Measurements from ENCODE around the gene DOCK1.

Gene DOCK1

DNA sequence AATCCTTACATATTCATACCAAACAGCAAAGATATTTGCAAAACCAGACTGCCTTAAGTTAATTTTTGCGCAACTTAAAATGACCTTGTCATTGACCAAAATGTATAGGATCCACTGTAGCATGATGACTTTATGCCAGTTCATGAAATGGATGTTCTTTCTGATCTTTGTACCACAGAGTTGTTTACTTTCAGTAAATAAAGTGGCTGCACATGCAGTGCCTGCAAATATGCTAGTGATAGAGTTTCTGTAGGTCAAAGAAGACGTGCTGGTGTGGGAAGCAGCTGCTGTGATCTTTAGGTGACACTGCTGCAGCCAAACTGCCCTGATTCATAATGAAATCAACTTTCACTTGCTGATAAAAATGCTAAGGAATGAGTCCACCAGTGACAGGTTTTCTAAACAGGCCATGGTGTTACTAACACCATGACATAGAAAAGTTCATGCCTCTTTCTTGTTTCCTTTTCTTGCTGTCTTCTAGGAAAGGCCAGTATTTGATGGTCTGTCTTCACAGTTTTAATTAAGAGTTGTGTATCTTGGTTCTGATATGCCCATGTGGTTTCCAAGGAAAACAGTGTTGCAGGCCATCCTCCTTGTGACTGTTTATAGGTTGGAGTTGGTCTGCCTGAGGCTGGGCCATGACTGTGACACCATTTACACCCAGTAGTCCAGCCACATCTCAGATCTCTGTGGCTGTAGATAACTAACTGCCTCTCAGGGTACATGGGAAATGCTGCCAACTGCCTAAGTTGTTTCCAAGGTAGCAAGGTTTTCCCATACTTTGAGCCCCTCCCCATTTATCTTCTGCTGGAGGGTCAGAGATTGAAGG, 228.7 kb downstream of the DOCK1 start:
- no peaks in the 10 kb centered on the region for H3K9me3 Mint-ChIP-seq
- H3K27ac Mint-ChIP-seq, result no peak overlapping the region
- no peak overlapping the region for H3K4me3 Mint-ChIP-seq
- H3K27me3 Mint-ChIP-seq (ENCODE audit: low read depth, poor library complexity), result peaks cover 3% of the 10 kb centered on the region
- TF ChIP-seq, protein P1, sequence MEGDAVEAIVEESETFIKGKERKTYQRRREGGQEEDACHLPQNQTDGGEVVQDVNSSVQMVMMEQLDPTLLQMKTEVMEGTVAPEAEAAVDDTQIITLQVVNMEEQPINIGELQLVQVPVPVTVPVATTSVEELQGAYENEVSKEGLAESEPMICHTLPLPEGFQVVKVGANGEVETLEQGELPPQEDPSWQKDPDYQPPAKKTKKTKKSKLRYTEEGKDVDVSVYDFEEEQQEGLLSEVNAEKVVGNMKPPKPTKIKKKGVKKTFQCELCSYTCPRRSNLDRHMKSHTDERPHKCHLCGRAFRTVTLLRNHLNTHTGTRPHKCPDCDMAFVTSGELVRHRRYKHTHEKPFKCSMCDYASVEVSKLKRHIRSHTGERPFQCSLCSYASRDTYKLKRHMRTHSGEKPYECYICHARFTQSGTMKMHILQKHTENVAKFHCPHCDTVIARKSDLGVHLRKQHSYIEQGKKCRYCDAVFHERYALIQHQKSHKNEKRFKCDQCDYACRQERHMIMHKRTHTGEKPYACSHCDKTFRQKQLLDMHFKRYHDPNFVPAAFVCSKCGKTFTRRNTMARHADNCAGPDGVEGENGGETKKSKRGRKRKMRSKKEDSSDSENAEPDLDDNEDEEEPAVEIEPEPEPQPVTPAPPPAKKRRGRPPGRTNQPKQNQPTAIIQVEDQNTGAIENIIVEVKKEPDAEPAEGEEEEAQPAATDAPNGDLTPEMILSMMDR (IDR thresholded peaks at IDR 0.05), result no peak
- H3K4me1 Mint-ChIP-seq, result peaks cover 5% of the 10 kb centered on the region
- no peak for DNase-seq
- H3K36me3 Mint-ChIP-seq (ENCODE audit: low read depth), result peaks cover 12% of the 10 kb centered on the region

DNA sequence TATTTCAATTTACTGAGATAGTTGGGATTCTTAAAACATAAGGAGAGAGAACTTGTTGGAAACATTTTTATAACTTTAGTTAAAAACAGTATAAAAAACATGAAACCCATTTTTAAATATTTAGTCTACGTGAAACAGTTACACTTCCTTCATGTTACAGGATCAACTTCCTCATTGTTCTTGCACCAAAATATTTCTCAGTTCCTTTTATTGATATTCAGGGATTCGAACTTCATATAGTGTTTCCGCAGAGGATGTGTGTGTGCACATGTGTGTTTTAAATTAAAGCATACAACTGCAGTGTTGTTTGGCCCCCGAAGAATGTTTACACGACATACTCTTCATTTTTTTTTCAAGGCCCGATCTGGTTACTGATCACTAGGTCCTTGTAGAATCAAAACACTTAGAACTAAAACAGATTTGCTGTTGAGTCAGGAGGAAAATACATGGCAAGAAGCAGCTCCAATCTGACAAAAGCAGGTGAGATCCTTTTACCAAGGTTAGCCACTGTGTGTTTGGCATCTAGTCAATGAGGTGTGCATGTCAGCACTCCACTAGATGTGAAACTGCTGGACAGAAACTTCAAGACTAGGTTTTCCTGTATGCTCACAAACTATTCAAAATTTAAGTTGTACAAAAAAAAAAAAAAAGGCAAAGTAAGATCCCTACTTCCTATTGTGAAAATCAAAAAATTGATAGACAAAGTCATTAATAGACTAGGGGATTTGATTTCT, 230.8 kb downstream of the DOCK1 start:
- H3K4me1 Mint-ChIP-seq, result peaks cover 5% of the 10 kb centered on the region

DNA sequence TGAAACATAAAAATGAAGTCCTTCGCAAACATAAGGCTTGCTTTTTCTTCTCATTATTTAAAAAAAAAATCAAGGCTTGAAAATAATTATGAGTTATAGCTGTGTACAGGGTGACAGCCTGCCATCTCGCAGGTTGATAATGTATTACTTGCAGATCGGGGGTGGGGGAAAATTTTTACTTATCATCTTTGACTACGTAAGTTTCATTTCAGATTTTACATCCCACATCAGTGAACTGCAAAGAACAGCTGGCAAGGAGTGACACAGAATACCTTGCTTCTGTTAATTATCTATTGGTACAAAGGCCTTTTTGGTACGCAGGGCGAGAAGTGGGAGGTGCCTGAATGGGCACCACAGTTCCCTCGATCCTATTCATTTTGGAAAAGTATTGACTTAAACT, 232.2 kb downstream of the DOCK1 start:
- TF ChIP-seq, protein P1 (IDR thresholded peaks at IDR 0.05), result no peak
- H3K9me3 Mint-ChIP-seq, result no peaks in the 10 kb centered on the region
- H3K4me1 Mint-ChIP-seq, result peaks cover 11% of the 10 kb centered on the region
- H3K27me3 Mint-ChIP-seq (ENCODE audit: low read depth, poor library complexity), result peaks cover 3% of the 10 kb centered on the region
- DNase-seq, result no peak
- H3K4me3 Mint-ChIP-seq, result no peak overlapping the region
- peaks cover 5% of the 10 kb centered on the region for H3K36me3 Mint-ChIP-seq (ENCODE audit: low read depth)
- no peak overlapping the region for H3K27ac Mint-ChIP-seq

More for the DNA sequence above, 230.8 kb downstream of the DOCK1 start:
- H3K4me3 Mint-ChIP-seq, result no peak overlapping the region
- H3K27ac Mint-ChIP-seq, result no peak overlapping the region
- H3K9me3 Mint-ChIP-seq, result no peaks in the 10 kb centered on the region
- TF ChIP-seq, protein P1 (IDR thresholded peaks at IDR 0.05), result no peak
- H3K36me3 Mint-ChIP-seq (ENCODE audit: low read depth), result peaks cover 5% of the 10 kb centered on the region
- DNase-seq, result no peak
- H3K27me3 Mint-ChIP-seq (ENCODE audit: low read depth, poor library complexity), result peaks cover 3% of the 10 kb centered on the region

DNA sequence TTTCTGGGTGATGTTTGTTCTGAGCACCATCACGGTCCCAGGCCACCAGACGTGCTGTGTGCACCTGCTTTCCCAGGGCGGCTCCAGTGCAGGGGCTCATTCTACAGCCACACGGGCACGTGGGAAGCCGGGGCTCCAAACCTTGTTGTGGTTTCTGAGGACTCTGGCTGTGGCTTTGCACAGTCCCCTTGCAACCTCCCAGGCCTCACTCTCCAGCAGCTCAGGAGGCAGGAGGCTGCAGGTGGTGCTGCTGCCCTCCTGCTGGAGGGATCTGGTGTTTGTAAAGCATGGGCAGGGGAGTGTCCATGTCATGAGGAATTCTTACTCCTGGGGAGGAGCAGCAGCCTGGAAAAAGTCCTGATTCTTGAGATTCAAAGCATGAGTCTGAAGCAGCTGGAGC, 236.9 kb downstream of the DOCK1 start:
- no peak overlapping the region for H3K27ac Mint-ChIP-seq
- TF ChIP-seq, protein P1 (IDR thresholded peaks at IDR 0.05), result no peak
- H3K4me3 Mint-ChIP-seq, result no peak overlapping the region
- H3K9me3 Mint-ChIP-seq, result no peaks in the 10 kb centered on the region
- peaks cover 22% of the 10 kb centered on the region for H3K4me1 Mint-ChIP-seq
- no peak for DNase-seq
- peaks cover 10% of the 10 kb centered on the region for H3K36me3 Mint-ChIP-seq (ENCODE audit: low read depth)
- H3K27me3 Mint-ChIP-seq (ENCODE audit: low read depth, poor library complexity), result peaks cover 3% of the 10 kb centered on the region

DNA sequence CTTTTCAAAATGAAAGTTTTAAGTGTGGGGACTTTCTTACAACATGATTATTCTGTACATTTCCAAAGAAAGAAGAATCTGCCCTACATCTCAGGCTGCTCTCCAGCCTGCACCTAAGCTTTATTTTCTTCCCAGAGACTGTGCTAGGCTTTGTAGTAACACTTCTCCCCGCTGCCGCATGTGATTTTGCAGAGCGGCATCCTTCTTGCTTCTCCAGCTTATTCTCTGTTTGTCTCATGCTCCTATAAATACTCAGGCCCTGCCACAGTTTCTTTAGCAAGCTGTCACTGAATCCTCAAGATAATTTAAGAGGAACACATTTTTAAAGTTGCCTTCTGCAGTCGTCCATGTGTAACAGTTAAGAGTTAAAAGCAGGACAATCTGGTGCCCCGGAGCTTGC, 237.6 kb downstream of the DOCK1 start:
- TF ChIP-seq, protein P1 (IDR thresholded peaks at IDR 0.05), result no peak
- H3K4me1 Mint-ChIP-seq, result peaks cover 22% of the 10 kb centered on the region
- no peak for DNase-seq
- peaks cover 10% of the 10 kb centered on the region for H3K36me3 Mint-ChIP-seq (ENCODE audit: low read depth)
- H3K27ac Mint-ChIP-seq, result peak overlapping the region; percentile 17
- H3K4me3 Mint-ChIP-seq, result no peak overlapping the region
- H3K27me3 Mint-ChIP-seq (ENCODE audit: low read depth, poor library complexity), result peaks cover 3% of the 10 kb centered on the region
- H3K9me3 Mint-ChIP-seq, result no peaks in the 10 kb centered on the region

Data from nephron progenitor cell (in vitro differentiated cells).